AML-193 (cell line): Measurements from ENCODE around the gene PRR3.
A peak's percentile ranks its signal among the peaks of the same experiment; 100 is the strongest.

ENCODE experiments used
- DNase-seq, 2 experiments: peaks; one replicate each; lab custom pipeline; 2025; lab: John Stamatoyannopoulos, UW

PRR3 gene

GRCh38 chr6:30537931-30538330 lies 19.2 kb upstream of the PRR3 start:
- no peak for DNase-seq

GRCh38 chr6:30541515-30542403 lies 15.3 kb upstream of the PRR3 start:
- DNase-seq, result peak; percentile 88 to 89

DNA sequence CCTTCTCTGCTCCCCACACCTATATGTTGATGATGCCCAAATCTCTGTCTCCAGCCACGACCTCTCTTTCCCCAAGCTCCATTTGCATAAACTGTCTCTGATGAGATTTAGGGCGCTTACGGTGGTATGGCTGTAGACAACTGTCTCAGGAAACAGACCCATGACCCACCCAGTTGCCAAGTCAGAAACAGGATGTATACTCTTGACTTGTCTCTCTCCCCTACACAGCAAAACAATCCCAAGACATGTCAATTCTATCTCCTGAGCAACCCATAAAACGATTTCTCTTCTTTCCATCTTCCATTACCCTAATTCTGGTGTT lies 14.7 kb upstream of the PRR3 start:
- DNase-seq, result no peak

DNA sequence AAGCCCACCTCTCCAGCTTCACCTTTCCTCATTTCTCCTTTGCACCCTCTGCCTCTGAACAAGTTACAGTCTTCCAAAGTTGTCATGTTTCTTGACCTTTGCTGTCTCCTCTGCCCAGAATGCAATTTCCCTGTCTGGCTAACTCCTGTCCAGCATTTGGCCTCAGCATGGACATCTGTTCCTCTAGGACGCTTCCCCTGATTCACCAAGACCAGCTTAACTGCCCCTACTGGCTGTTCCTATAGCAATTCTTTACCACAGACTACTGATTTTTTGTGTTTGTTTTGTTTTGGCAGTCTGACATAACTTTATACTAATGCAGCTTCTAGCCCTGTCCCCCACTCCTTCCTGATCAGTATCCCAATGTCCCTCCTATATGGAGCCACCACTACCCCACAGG lies 14.2 kb upstream of the PRR3 start:
- DNase-seq, result peak in 1 of 2 experiments; percentile 20

DNA sequence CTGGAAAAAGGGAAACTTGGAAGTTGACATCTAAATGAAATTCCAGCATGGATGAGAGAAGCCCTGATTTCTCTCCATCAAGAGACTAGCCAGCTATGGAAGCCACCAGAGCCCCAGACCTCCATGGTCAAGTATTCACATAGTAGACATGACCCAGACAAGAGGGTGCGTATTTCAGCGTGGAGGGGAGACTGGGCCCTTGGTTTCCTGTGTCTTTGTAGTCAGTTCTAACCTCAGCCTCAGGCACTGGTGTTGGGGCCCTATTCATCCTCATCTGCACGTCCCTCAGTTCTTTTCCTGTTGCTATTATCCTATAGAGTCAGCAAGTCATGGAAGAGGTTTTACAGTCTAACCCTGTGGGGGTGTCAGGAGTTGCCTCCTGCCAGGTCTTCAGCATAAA lies 13.3 kb upstream of the PRR3 start:
- no peak for DNase-seq

DNA sequence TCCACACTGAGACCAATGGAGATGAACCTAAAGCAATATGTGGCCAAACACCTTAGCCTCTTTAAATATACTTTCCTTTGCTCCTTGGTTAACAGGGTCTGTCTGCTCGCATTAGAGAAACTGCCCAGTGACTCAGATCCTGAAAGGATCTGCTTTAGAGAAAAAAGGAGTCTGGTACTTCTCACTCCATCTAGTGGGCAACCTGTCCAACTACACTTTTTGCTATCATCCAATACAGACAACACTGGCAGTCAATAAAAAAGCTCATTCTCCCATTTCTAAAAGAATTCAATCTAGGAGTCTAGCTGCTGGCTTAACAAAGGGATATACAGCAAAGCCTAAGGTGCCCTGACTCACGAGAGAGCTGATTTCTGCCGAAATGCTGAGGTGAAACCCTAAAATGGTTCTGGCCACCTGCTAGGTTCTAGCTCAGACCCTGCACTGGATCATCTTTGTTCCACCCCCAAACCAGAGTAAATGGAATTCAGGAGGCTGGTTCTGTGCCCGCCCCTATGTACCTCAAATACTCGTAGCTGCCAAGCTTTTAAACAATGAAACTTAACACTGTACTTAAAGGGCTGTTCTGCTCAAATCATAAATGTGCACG lies 12.3 kb upstream of the PRR3 start:
- peak; percentile 87 to 88 for DNase-seq

GRCh38 chr6:30547454-30547853 lies 9.6 kb upstream of the PRR3 start:
- DNase-seq, result peak; percentile 71 to 79

DNA sequence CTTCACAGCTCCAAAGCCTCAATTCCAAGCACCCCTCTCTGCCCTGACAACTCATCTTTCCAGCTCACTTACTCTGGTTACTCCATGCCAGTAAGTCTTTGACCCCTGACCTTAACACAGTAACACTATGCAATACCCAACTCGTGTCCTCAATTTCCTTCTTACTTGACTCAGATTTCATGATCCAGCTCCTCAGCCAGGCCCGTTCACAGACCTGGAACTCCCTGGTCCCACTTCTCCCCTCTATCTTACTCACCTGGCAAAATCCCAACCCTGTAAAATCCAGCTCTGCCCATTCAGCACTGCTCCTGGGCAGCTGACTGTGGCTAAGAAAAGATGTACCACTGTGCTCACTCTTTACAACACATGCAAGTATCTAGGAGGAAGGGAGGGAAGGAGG lies 8.7 kb upstream of the PRR3 start:
- no peak for DNase-seq

- DNase-seq, result no peak
Observed at GRCh38 chr6:30554404-30554803, 2.7 kb upstream of the PRR3 start.

- DNase-seq, result no peak
Observed at GRCh38 chr6:30554962-30555815, 1.9 kb upstream of the PRR3 start.

DNA sequence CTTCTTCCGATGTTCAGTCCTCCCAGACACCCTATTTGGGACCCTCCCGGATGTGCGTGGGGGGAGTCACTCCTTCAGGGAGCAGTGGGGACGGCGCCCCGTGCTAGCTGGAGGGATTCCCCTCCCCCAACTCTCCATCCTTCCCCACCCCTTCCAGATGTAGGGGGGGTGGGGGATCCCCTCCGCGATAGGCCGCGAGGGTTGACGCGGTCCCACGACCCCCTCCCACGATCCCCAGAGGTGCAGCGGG lies 1.4 kb upstream of the PRR3 start:
- DNase-seq, result no peak

DNA sequence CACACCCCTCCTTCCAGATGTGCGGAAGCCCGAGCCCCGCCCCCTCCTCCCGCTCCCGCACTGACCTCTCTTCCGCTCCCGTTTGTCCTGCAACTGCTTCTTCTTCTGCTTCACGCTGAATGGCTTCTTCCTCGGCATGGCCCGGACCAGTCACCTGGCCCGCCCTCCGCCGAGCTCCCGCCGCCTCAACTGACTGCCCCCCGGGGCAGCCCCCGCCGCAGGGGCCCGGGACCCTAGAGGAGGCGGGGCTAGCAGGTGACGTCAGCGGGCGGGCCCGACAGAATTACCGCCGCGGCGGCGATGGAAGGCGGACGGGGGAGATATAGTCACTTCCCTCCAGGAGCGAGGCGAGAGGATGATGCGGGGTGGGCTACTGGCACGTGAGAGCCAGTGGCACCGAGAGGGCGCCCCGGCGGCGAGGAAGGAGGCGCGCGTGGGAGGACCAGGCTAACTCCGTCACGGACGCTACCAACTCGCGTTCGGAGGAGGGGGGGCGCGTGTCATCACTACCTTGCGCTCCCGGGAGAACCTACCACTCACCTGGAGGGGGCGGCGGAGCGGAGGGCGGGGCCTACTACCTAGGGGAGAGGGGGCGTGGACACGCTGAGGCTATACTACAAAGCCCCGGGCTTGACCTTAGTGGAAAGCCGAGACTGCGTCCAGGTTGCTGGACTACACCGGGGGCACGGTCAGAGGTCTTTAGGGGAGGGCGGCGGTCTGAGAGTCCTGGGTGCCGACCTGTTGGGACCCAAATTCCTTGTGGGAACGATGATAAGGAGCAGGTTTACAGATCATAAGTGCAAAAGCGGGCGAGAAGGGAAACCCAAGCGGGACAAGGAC lies 809 bp upstream of the PRR3 start, which contains the start of gene GNL1:
TSS of gene GNL1 (minus strand) at position 424 of the 840 bp plus-strand sequence. CDS start at position 138, 286 bp downstream.
- peak; percentile 80 to 93 for DNase-seq

- peak; percentile 70 to 76 for DNase-seq
Observed at GRCh38 chr6:30557683-30557981, 537 bp downstream of the PRR3 start.

- no peak for DNase-seq
Observed at GRCh38 chr6:30560930-30561329, 3.8 kb downstream of the PRR3 start.

- DNase-seq, result no peak
Observed at GRCh38 chr6:30562470-30563425, 5.7 kb downstream of the PRR3 start.

DNA sequence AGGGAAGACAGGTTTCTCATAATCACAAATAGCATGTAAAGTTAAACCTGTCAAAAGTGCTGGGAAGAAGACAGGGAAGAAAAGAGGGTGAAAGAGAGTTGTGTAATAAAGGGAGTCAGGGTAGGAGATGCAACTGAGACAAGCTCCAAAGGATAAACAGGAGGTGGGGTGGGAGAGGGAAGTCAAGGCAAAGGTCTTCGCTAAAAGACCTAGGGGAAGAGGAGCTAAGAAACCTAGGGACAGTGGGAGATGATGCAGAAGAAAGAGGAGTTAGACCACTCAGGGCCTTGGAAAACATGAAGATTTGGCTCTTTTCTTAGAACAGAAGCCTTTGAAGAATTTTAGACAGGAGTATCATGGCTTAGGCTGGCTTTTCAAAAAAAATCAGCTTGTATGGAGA lies 7.0 kb downstream of the PRR3 start:
- no peak for DNase-seq

DNA sequence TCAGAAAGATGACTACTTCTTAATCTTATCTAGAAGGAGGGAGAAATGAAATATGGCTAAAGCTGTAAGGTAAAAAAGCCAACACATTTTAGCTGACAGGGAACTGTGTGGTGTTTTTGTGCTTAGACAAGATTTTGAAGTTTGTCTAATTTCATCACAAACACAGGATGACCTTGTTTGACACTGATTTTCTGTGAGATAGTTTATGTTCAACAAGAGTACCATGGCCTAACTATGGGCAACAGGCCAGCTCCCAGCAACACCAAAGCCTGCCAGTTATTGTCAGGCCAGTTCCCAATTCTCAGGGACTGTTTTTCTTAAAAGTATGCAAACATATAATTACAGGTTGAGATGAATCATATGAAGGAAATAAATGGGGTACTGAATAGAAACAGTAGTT lies 8.7 kb downstream of the PRR3 start:
- DNase-seq, result no peak

GRCh38 chr6:30568245-30568644 lies 11.2 kb downstream of the PRR3 start:
- no peak for DNase-seq

- DNase-seq, result no peak
Observed at GRCh38 chr6:30570263-30570662, 13.2 kb downstream of the PRR3 start.

DNA sequence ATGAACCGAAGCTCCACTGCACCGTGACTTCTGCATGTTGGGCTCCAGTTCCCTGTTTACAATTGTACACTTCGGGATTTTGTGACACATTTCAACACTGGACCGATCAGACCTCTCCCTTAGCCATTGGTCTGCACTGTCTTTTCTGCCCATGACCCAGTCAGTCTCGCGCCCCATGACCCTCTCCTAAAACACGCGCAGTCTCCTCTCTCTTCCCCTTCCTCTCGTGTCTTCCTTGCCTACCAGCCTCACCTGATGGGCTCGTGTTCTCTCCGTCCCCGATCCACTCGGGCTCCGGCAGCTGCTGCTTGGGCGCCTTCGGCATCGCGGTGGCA lies 13.6 kb downstream of the PRR3 start:
- DNase-seq, result peak in 1 of 2 experiments; percentile 43

DNA sequence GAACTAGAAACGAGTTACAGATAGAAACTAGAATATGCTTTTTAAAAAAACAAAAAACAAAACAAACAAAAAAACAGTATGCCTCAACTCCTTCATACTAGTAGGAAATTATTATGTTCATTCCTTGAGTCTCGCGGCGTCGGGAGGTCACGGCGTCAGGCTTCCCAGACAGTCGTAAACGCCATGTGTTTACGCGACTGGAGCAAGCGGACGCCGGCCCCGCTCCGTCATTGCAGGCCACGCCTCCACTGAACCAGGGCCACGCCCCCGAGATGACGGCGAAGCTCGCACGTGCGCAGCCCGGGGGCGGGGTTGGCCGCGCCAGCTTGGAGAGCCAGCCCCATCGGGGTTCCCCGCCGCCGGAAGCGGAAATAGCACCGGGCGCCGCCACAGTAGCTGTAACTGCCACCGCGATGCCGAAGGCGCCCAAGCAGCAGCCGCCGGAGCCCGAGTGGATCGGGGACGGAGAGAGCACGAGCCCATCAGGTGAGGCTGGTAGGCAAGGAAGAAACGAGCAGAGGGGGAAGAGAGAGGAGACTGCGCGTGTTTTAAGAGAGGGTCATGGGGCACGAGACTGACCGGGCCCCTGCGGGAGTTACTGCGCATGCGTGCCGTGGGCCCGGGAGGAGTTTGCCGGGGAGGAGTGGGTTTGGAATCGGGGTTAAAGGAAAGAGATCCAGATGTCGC lies 14.1 kb downstream of the PRR3 start, which contains the start of gene ABCF1:
TSS of gene ABCF1 (plus strand) at position 368 of the 687 bp plus-strand sequence. CDS start at position 414, 46 bp downstream.
- peak; percentile 97 to 98 for DNase-seq
